ENCODE results near the gene PTH2.

Gene PTH2

DNA sequence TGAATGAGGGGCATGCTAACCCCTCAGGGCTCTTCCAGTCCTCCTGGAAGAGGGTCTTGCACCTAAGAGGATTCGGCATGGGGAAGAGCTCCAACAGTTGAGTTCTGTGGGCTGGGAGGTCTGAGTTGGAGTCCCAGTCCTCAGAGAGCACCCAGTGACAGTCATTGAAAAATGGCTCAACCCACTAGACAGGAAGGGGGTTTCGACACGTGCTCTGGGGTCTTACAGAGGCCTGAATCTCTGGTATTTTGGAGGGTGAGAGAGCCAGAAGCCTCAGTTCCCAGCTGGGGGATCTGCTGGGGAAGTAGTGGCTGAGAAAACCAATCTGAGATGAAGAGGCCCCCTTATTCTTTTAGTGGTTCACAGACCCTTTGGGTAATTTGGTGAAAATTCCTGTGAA lies 9.0 kb downstream of the PTH2 start:
- no peak for DNase-seq (ENCODE audit: low spot score)
- no peak for TF ChIP-seq CTCF (IDR thresholded peaks at IDR 0.05; ENCODE audit: extremely low read depth, insufficient read depth, missing control alignments)
- in situ Hi-C loops (cut with MboI; ENCODE audit: low pct_unique_long_range_greater_than_20kb, low sequenced_read_pairs, unreplicated experiment): no loop called here

DNA sequence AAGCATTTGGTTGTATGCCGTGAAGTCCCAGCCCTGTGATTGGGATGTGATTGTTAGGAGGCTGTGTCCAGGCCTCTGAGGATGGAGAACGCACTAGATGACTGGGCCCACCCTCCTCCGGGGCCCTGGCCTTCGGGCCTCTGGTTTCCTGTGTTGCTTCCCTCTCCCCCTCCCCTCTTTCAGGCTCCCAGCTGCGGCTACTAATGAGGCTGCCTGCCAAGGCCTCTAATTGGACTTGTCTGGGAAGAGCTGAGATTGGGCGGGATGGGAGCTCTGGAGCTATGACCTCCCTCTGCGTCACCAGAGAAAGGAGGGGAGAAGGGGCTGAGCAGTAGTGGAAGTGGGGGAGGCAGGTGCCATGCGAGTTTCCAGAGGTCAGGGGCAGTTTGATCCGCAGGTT lies 9.9 kb downstream of the PTH2 start:
- TF ChIP-seq CTCF (IDR thresholded peaks at IDR 0.05; ENCODE audit: extremely low read depth, insufficient read depth, missing control alignments): no peak
- in situ Hi-C loops (cut with MboI; ENCODE audit: low pct_unique_long_range_greater_than_20kb, low sequenced_read_pairs, unreplicated experiment): no loop called here
- DNase-seq (ENCODE audit: low spot score): no peak

- DNase-seq (ENCODE audit: low spot score): no peak
- in situ Hi-C loops (cut with MboI; ENCODE audit: low pct_unique_long_range_greater_than_20kb, low sequenced_read_pairs, unreplicated experiment): no loop called here
- no peak for TF ChIP-seq CTCF (IDR thresholded peaks at IDR 0.05; ENCODE audit: extremely low read depth, insufficient read depth, missing control alignments)
Measured at GRCh38 chr19:49411681-49412326, 11.4 kb downstream of the PTH2 start.

GRCh38 chr19:49409441-49410029 lies 13.7 kb downstream of the PTH2 start:
- in situ Hi-C loops (cut with MboI; ENCODE audit: low pct_unique_long_range_greater_than_20kb, low sequenced_read_pairs, unreplicated experiment): no loop called here

GRCh38 chr19:49408816-49409440 lies 14.3 kb downstream of the PTH2 start:
- in situ Hi-C loops (cut with MboI; ENCODE audit: low pct_unique_long_range_greater_than_20kb, low sequenced_read_pairs, unreplicated experiment): no loop called here
- no peak for DNase-seq (ENCODE audit: low spot score)

More at GRCh38 chr19:49409441-49410029, 13.7 kb downstream of the PTH2 start:
- DNase-seq (ENCODE audit: low spot score): no peak
- TF ChIP-seq CTCF (IDR thresholded peaks at IDR 0.05; ENCODE audit: extremely low read depth, insufficient read depth, missing control alignments): no peak

DNA sequence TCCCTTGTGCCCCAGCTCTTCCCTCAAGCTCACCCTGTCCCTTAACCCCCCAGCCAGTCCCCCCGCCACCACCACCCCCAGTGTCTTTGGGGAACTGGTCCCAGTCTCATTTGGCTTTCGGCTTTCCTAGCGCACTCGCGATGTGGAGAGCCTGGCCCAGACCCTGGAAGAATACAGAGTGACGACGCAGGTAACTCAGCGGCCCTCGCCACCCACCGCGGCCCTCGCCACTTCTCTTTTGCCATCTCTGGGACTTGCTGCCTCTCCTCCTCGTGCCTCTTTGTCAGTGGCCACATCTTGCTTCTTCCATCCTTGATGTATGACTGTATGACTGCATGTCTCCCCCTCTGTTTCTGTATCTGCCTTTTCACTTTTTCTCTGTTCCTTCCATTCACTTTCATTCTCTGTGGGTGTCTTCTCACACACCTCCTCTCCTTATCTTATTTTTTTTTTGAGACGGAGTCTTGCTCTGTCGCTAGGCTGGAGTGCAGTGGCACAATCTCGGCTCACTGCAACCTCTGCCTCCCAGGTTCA lies 15.7 kb downstream of the PTH2 start:
- in situ Hi-C loops (cut with MboI; ENCODE audit: low pct_unique_long_range_greater_than_20kb, low sequenced_read_pairs, unreplicated experiment): no loop called here
- TF ChIP-seq CTCF (IDR thresholded peaks at IDR 0.05; ENCODE audit: extremely low read depth, insufficient read depth, missing control alignments): no peak
- no peak for DNase-seq (ENCODE audit: low spot score)

More at GRCh38 chr19:49408816-49409440, 14.3 kb downstream of the PTH2 start:
- TF ChIP-seq CTCF (IDR thresholded peaks at IDR 0.05; ENCODE audit: extremely low read depth, insufficient read depth, missing control alignments): no peak

All from GM13977 (cell line).